Measurements from ENCODE around the gene JAZF1. TPM values are rescaled to one million over a fixed set of nuclear protein-coding genes. Genes with fewer than 3 reads are reported as not detected.

Gene JAZF1
- total RNA-seq, 1 donor from 2014 or later = 6.4 TPM

DNA sequence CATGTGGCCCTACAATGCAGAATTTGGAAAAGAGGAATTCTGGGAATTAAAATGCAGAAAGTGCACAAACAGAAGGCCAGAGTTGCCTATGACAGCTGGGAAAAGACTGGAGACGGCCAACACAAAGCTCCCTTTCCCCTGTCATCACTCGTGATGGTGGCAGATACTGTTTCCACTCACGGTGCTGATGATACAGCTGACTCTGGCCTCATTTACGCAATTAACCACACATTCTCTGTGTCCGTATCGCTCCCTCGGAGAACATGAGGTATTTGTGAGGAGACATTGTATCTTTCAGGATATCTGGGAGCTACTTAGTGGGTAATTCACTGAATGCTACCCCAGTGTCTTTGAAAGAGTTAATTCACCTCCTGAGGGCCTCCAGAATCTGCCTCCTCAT, 267.8 kb downstream of the JAZF1 start:
- TF ChIP-seq, protein P1, sequence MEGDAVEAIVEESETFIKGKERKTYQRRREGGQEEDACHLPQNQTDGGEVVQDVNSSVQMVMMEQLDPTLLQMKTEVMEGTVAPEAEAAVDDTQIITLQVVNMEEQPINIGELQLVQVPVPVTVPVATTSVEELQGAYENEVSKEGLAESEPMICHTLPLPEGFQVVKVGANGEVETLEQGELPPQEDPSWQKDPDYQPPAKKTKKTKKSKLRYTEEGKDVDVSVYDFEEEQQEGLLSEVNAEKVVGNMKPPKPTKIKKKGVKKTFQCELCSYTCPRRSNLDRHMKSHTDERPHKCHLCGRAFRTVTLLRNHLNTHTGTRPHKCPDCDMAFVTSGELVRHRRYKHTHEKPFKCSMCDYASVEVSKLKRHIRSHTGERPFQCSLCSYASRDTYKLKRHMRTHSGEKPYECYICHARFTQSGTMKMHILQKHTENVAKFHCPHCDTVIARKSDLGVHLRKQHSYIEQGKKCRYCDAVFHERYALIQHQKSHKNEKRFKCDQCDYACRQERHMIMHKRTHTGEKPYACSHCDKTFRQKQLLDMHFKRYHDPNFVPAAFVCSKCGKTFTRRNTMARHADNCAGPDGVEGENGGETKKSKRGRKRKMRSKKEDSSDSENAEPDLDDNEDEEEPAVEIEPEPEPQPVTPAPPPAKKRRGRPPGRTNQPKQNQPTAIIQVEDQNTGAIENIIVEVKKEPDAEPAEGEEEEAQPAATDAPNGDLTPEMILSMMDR (IDR thresholded peaks at IDR 0.05; ENCODE audit: unreplicated experiment) = no peak
- no peak for DNase-seq (ENCODE audit: low spot score, unreplicated experiment)
- Mint-ChIP-seq H3K27ac (no peak overlapping the region), H3K9me3 (ENCODE audit: low read depth) (peaks cover 3% of the 10 kb centered on the region), H3K27me3 (no peaks in the 10 kb centered on the region), H3K4me3 (ENCODE audit: low read depth) (no peak overlapping the region), H3K36me3 (ENCODE audit: insufficient read depth) (no peaks in the 10 kb centered on the region), H3K4me1 (ENCODE audit: low read depth) (peaks cover 5% of the 10 kb centered on the region)

DNA sequence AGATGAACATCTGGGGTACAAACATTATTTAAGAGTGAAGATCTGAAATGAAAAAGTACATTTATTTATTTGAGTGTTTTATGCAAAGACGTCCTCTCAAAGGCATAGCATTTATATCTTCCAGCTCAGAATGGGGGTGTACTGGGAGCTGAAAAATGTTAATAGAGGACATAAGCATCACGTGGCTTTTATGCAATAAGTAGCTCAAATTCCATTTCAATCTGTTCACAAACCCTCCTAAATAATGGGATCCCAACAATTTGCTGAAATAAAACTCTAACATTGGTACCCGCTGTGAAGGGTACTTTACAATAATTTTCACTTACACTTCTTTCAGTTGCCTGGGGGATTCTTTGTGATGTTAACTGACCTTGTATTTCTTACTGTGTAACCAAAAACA, 268.7 kb downstream of the JAZF1 start:
- no peaks in the 10 kb centered on the region for H3K27me3 Mint-ChIP-seq
- H3K4me3 Mint-ChIP-seq (ENCODE audit: low read depth) = no peak overlapping the region
- TF ChIP-seq, protein P1 (IDR thresholded peaks at IDR 0.05; ENCODE audit: unreplicated experiment) = no peak
- H3K9me3 Mint-ChIP-seq (ENCODE audit: low read depth) = peaks cover 3% of the 10 kb centered on the region
- H3K36me3 Mint-ChIP-seq (ENCODE audit: insufficient read depth) = no peaks in the 10 kb centered on the region
- DNase-seq (ENCODE audit: low spot score, unreplicated experiment) = no peak
- peaks cover 4% of the 10 kb centered on the region for H3K4me1 Mint-ChIP-seq (ENCODE audit: low read depth)
- no peak overlapping the region for H3K27ac Mint-ChIP-seq

DNA sequence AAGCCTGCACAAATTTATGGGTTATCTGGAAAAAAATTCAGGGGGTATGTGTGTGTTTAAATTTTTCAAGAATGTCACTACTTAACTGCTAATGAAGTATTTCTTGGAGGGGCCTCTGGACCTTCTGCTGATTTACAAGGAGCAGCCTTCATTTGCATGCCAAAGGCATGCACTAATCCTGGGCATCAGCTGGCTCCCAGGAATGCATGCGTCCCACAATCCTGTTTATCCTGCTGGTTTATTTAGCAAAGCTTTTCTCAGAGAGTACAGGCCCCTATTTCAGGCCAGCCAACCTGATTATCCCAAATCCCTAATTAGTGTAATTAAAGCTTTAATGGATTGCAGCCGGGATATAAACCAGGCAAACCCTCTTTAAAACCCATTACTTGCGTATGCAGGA, 270.3 kb downstream of the JAZF1 start:
- Mint-ChIP-seq H3K9me3 (ENCODE audit: low read depth) (no peaks in the 10 kb centered on the region), H3K4me3 (ENCODE audit: low read depth) (no peak overlapping the region), H3K36me3 (ENCODE audit: insufficient read depth) (no peaks in the 10 kb centered on the region), H3K4me1 (ENCODE audit: low read depth) (peaks cover 4% of the 10 kb centered on the region), H3K27ac (no peak overlapping the region), H3K27me3 (no peaks in the 10 kb centered on the region)
- TF ChIP-seq, protein P1 (IDR thresholded peaks at IDR 0.05; ENCODE audit: unreplicated experiment) = no peak
- no peak for DNase-seq (ENCODE audit: low spot score, unreplicated experiment)

DNA sequence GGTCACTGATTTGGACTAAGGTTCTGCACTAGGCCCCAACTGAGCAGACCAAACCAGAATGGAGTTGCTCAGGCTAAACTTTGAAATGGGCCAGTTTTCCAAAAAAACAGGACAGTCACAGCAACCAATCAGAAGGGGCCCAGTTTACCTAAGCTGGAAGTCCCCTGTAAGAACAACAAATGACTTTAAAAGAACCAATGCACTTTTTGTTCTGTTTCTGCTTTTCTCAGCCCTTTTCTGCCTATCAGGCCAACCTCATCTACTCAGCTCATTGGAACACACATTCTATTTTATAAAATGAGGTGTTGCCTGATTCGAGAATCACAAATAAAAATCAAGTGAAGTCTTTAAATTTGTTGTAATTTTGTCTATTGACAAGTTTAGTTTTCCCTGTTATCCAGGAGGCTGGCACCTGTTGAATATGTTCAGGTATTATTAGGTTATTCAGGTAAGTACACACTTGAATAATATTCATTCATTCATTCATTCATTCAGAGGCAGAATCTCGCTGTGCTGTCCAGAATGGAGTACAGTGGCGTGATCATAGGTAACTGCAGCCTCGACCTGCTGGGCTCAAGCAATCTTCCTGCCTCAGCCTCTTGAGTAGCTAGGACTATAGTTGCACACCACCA, 271.9 kb downstream of the JAZF1 start:
- TF ChIP-seq, protein P1 (IDR thresholded peaks at IDR 0.05; ENCODE audit: unreplicated experiment) = no peak
- Mint-ChIP-seq H3K27me3 (no peaks in the 10 kb centered on the region), H3K27ac (no peak overlapping the region), H3K36me3 (ENCODE audit: insufficient read depth) (no peaks in the 10 kb centered on the region), H3K4me3 (ENCODE audit: low read depth) (no peak overlapping the region), H3K4me1 (ENCODE audit: low read depth) (peaks cover 1% of the 10 kb centered on the region), H3K9me3 (ENCODE audit: low read depth) (no peaks in the 10 kb centered on the region)
- DNase-seq (ENCODE audit: low spot score, unreplicated experiment) = no peak

DNA sequence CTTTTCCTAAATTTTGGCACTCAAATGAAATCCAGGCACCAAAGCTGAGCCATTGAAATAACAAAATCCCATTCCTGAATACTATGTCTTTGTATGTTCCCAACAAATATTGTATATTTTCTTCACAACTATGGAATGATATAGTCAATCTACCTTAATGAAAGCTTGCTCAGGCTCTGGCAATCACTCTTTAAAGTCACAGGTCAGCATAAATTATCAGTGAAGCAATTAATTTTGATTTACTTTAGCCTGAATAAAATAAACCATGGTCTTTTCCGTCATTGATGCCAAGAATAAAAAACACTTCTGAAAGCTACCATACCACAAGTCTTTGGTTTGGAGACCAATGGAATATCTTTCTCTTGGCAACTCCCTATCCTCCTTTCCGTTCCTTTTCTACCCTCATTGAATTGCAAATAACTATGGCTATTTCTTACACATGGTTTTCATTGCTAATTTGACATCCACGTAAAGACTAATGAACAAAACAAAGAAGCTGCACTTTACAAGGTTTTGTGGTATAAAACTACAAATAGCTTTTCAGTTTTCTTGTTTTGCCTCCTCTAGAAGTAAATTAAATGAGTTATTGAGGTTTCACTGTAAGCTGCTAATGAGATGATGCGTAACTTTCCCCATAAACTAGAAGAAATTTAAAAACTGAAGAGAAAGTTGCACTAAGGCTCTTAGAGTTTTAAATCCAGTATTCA, 274.1 kb downstream of the JAZF1 start:
- no peak overlapping the region for H3K27ac Mint-ChIP-seq
- TF ChIP-seq, protein P1 (IDR thresholded peaks at IDR 0.05; ENCODE audit: unreplicated experiment) = no peak
- H3K9me3 Mint-ChIP-seq (ENCODE audit: low read depth) = no peaks in the 10 kb centered on the region
- H3K4me1 Mint-ChIP-seq (ENCODE audit: low read depth) = no peaks in the 10 kb centered on the region
- no peaks in the 10 kb centered on the region for H3K27me3 Mint-ChIP-seq
- no peak overlapping the region for H3K4me3 Mint-ChIP-seq (ENCODE audit: low read depth)
- no peaks in the 10 kb centered on the region for H3K36me3 Mint-ChIP-seq (ENCODE audit: insufficient read depth)
- no peak for DNase-seq (ENCODE audit: low spot score, unreplicated experiment)

All from progenitor cell of endocrine pancreas (in vitro differentiated cells).